SK-N-MC (cell line): ENCODE data around the gene CAPN15.

ENCODE experiments used
- EZH2 ChIP-seq: fragments of 200-600 bp; sonication (generic); IDR thresholded peaks from one replicate; pipeline ENCODE4 v1.6.1; 2017; ENCODE audit warnings: antibody characterized with exemption
- FOXP2 ChIP-seq: optimal IDR thresholded peaks from 2 replicates; pipeline ENCODE3; 2011; ENCODE audit warnings: mild to moderate bottlenecking, moderate library complexity; ENCODE audit not compliant: insufficient read depth; ENCODE audit errors: extremely low read length, control extremely low read depth
- POLR2AphosphoS5 ChIP-seq: IDR thresholded peaks from 2 replicates; pipeline ENCODE4 v1.6.1; 2012; ENCODE audit warnings: mild to moderate bottlenecking, low read depth, low read length, borderline replicate concordance

- TF ChIP-seq POLR2AphosphoS5 (no peak), EZH2 (no peak), FOXP2 (no peak)
These were observed 32.3 kb upstream of the CAPN15 start for GRCh38 chr16:495127-495748.
